ENCODE data around the gene OR51B4. TPM values are rescaled to one million over a fixed set of nuclear protein-coding genes. Genes with fewer than 3 reads are reported as not detected.

The OR51B4 gene
- not detected in 5 replicates for total RNA-seq (2022; extraction: Qiagen RNA extraction)

GRCh38 chr11:5301846-5302245, at the start of gene OR51B4:
Gene OR51B4 (minus strand): TSS chr11:5301946. CDS start chr11:5301946, 0 bp downstream.

GRCh38 chr11:5351208-5351607, 49.5 kb upstream of the OR51B4 start, which contains the start of gene OR51B6:
Gene OR51B6 (plus strand): TSS chr11:5351508. CDS start chr11:5351508, 0 bp downstream.

GRCh38 chr11:5343474-5344335, 42.0 kb upstream of the OR51B4 start, which contains the start of gene OR51B5:
Gene OR51B5 (minus strand): TSS chr11:5343524. CDS start chr11:5343524, 0 bp downstream.

GRCh38 chr11:5324197-5324596, 22.5 kb upstream of the OR51B4 start, which contains the start of gene OR51B2:
Gene OR51B2 (minus strand): TSS chr11:5324297. CDS start chr11:5324297, 0 bp downstream.

GRCh38 chr11:5269715-5270147, 32.0 kb downstream of the OR51B4 start, which contains the start of gene HBE1:
Gene HBE1 (minus strand): TSS chr11:5269945. CDS start chr11:5269890, 55 bp downstream.

GRCh38 chr11:5254646-5255413, 46.9 kb downstream of the OR51B4 start, which contains the start of gene HBG2:
Gene HBG2 (minus strand): TSS chr11:5254781. CDS start chr11:5254728, 53 bp downstream.

Other genes starting within 250 kb of the OR51B4 start
- not detected in 5 replicates for gene OR52E2, start 242.3 kb downstream of the OR51B4 start, total RNA-seq (2022; extraction: Qiagen RNA extraction)
- not detected in 5 replicates for gene OR52E1, start 232.4 kb downstream of the OR51B4 start, total RNA-seq (2022; extraction: Qiagen RNA extraction)
- not detected in 5 replicates for gene OR52A5, start 163.6 kb downstream of the OR51B4 start, total RNA-seq (2022; extraction: Qiagen RNA extraction)
- gene OR52A1, start 147.2 kb downstream of the OR51B4 start, total RNA-seq (2022; extraction: Qiagen RNA extraction): not detected in 5 replicates
- not detected in 5 replicates for gene OR51V1, start 101.3 kb downstream of the OR51B4 start, total RNA-seq (2022; extraction: Qiagen RNA extraction)
- gene HBB, start 74.9 kb downstream of the OR51B4 start, total RNA-seq (2022; extraction: Qiagen RNA extraction): not detected in 5 replicates
- gene HBD, start 67.5 kb downstream of the OR51B4 start, total RNA-seq (2022; extraction: Qiagen RNA extraction): not detected in 5 replicates
- not detected in 5 replicates for gene HBG1, start 52.1 kb downstream of the OR51B4 start, total RNA-seq (2022; extraction: Qiagen RNA extraction)
- not detected in 5 replicates for gene HBG2, start 47.2 kb downstream of the OR51B4 start, total RNA-seq (2022; extraction: Qiagen RNA extraction)
- 0.20 TPM in 1 of 5 replicates, not detected in the others for gene HBE1, start 32.0 kb downstream of the OR51B4 start, total RNA-seq (2022; extraction: Qiagen RNA extraction)
- gene OR51B2, start 22.4 kb upstream of the OR51B4 start, total RNA-seq (2022; extraction: Qiagen RNA extraction): not detected in 5 replicates
- gene OR51B5, start 41.6 kb upstream of the OR51B4 start, total RNA-seq (2022; extraction: Qiagen RNA extraction): 0.13 TPM in 2 of 5 replicates, not detected in the others
- gene OR51B6, start 49.6 kb upstream of the OR51B4 start, total RNA-seq (2022; extraction: Qiagen RNA extraction): not detected in 5 replicates
- gene OR51M1, start 81.9 kb upstream of the OR51B4 start, total RNA-seq (2022; extraction: Qiagen RNA extraction): not detected in 5 replicates
- gene OR51Q1, start 120.2 kb upstream of the OR51B4 start, total RNA-seq (2022; extraction: Qiagen RNA extraction): not detected in 5 replicates
- gene OR51I1, start 139.6 kb upstream of the OR51B4 start, total RNA-seq (2022; extraction: Qiagen RNA extraction): not detected in 5 replicates
- not detected in 5 replicates for gene OR51I2, start 147.4 kb upstream of the OR51B4 start, total RNA-seq (2022; extraction: Qiagen RNA extraction)
- not detected in 5 replicates for gene OR52D1, start 186.7 kb upstream of the OR51B4 start, total RNA-seq (2022; extraction: Qiagen RNA extraction)
- not detected in 5 replicates for gene UBQLN3, start 208.0 kb upstream of the OR51B4 start, total RNA-seq (2022; extraction: Qiagen RNA extraction)
- gene UBQLNL, start 214.8 kb upstream of the OR51B4 start, total RNA-seq (2022; extraction: Qiagen RNA extraction): not detected in 5 replicates
- not detected in 5 replicates for gene OR52H1, start 246.6 kb upstream of the OR51B4 start, total RNA-seq (2022; extraction: Qiagen RNA extraction)